GM21529 (cell line): ENCODE data around the gene LRCOL1.

Experiments used
- ATAC-seq: cut with Tn5 transposase; IDR thresholded peaks from one replicate; pipeline ENCODE4 v1.9.1; 2021; ENCODE audit not compliant: unreplicated experiment

Gene LRCOL1

DNA sequence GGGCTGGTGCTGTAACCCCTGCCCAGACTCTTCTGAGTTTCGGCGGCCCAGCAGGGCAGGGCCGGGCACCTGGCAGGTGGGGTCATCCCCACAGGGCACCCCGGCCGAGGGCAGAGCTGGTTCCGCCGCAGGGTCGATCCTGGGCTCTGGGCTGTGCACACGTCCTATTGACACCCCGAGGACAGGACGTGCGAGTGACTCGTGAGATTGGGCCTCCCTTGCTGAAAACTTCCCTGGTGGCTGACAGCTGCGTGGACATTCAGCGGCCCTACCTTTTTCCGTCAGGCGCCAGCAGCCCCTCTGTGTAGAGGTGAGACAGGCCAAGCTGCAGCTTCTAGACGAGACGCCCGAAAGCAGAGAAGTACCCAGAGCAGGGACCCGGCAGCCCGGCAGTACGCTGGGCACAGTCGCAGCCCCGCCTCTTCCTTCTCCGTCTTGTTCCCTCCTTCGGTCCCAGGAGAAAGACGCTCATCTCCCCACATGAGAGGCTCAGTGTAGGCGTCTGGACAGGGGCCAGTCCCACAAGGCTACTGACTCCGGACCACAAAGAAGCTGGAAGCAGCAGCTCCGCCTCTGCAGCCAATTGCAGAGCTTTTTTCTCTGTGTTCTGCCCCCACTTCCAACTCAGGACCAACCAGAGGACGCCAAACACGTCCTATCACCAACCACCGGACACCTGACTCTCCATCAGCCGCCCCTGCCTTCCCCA is at the start of gene LRCOL1:
Gene LRCOL1, minus strand, starts transcription at position 532 of the 709 bp plus-strand sequence. CDS start 4,331 bp downstream, outside the sequence.
- no peak for ATAC-seq

- ATAC-seq, result no peak
Measured at GRCh38 chr12:132660052-132660451, 49.7 kb upstream of the LRCOL1 start.

DNA sequence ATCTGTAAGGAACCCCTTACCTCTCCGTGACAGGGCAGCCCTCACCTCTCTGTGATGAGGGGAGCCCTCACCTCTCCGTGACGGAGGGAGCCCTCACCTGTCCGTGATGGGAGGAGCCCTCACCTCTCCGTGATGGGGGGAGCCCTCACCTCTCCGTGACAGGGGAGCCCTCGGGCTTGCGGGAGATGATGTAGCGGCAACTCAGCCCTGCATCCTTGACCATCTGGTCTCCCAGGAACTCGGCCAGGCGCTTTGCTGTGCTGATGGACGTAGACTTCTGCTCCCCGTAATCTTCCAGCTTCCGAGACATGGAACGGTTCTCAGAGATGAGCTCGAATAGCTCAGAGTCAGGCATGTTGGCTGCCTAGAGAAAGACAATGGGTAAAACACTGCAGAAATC is 48.8 kb upstream of the LRCOL1 start:
- no peak for ATAC-seq

GRCh38 chr12:132658149-132658894 is 47.9 kb upstream of the LRCOL1 start:
- no peak for ATAC-seq

GRCh38 chr12:132657004-132657727 is 46.8 kb upstream of the LRCOL1 start:
- ATAC-seq, result no peak

DNA sequence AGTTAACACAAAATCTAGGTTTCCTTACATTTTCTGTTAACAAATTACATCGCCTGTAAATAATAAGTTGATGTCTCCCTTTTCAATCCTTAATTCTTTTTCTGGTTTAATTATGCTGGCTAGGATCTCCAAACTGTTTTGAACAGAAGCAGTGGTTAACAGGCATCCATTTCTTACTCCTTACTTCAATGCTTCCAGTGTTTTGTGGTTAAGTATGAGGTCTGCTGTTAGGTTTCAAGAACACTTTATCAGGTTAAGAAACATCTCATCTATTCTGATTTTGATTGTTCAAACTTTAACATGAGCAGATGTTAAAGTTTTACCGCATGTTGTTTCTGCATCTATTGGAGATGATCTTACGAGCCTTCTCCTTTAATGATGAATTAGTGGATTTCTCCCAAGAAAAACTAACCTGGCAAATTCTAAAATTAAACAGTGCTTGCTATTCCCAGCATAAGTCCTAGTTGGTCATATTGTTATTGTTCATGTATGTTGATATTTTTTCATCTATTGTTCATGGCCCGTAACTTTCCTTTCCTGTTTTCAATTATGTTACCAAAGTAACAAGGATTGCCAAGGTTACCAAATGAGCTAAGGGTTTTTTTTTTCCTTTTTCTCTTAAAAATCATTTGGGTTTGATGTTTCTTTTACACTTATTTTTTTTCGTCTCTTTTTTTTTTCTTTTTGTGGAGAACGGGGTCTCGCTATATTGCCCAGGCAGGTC is 43.3 kb upstream of the LRCOL1 start:
- no peak for ATAC-seq

GRCh38 chr12:132651444-132652100 is 41.2 kb upstream of the LRCOL1 start:
- no peak for ATAC-seq

GRCh38 chr12:132649226-132649945 is 39.0 kb upstream of the LRCOL1 start:
- ATAC-seq, result no peak

GRCh38 chr12:132648616-132649225 is 38.3 kb upstream of the LRCOL1 start:
- ATAC-seq, result no peak

- ATAC-seq, result no peak
Measured at GRCh38 chr12:132647858-132648257, 37.5 kb upstream of the LRCOL1 start.

- ATAC-seq, result no peak
Measured at GRCh38 chr12:132646850-132647249, 36.5 kb upstream of the LRCOL1 start.

- no peak for ATAC-seq
Measured at GRCh38 chr12:132642846-132643835, 32.8 kb upstream of the LRCOL1 start.

DNA sequence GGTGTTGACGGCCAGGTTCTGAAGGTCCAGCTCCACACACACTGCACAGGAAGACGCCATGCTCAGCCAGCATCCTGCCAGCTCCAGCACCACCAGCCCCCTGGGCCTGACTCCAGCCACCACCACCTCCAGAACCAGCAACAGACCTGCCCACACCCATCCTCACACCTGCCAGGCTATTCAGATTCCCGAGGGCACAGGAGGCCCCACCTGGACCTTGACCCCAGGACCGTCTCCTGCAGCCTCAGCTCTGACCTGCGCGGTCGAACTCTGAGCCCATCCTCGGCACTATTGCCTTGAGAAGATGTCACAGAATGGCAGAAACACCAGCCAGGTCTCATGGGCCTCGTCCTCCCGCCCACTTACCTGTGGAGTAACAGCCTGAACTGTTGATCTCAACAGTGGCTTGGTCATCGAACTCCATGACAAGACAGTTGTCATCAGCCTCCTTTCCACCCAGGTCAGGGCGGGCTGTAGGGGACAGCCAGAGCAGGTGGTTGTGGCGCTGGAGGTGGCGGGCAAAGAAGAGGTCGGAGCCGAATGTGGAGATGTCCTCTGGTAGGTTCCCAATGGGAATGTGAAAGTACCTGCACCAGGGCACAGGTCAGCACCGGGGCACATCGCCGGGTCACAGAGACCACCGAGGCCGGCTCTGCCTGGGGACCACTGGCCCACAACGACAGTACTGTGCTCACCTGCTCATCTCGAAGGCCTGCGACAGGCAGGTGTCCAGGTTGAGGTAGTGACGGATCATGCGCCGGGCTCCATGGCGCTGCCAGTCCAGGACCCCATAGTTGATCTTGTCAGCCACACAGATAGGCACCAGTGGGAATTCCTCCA is 31.6 kb upstream of the LRCOL1 start:
- no peak for ATAC-seq

DNA sequence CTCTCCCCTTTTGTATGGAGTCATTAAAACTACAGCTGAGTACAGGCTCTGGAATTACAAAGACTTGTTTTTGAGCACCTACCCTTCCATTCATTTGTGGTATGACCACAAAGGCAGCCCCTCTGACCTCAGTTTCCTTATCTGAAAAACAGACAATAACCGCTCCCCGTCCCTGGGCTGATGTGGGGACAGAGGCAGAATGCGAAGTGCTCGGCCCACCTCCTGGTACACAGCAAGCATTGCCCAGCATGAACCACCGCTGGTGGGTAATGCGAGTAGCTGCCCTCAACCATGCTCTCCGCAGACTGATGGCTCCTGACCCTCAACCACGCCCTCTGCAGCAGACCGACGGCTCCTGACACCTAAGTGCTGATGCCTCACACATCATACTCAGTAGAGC is 30.6 kb upstream of the LRCOL1 start:
- no peak for ATAC-seq

DNA sequence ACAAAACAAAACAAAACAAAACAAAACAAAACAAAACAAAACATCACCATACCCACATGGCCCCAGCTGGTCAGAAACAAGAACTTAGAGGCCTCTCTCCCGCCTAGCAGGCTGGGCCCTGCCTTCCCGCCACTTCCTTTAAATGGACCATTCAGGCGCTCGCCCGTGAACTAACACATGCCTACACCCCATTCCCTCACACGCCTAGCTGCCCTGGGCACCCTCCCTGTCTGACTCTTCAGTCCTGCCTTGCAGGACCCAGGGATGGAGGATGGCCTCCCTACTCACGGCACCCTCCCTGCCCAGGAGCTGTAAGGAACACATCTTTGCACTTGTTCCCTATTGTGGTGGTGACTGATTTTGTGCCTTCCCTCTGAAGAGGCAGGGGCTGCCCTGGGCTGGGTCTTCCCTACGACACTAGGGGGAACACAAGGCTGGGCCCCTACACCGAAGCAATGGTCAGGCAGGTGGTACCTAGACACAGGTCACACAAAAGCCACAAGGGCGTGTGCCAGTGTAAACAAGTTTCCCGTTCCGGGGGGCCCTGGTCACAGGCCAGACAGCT is 29.7 kb upstream of the LRCOL1 start:
- ATAC-seq, result no peak

GRCh38 chr12:132638541-132639408 is 28.4 kb upstream of the LRCOL1 start:
- ATAC-seq, result no peak
